GM12873 (cell line): ENCODE results near the gene TIGAR.

Experiments used
- CTCF ChIP-seq: IDR thresholded peaks from 2 replicates; pipeline ENCODE4 v1.5.1; 2012; ENCODE audit warnings: low read depth, mild to moderate bottlenecking, moderate library complexity, low read length, control low read depth; ENCODE audit not compliant: insufficient read depth; ENCODE audit errors: missing control alignments

TIGAR gene

DNA sequence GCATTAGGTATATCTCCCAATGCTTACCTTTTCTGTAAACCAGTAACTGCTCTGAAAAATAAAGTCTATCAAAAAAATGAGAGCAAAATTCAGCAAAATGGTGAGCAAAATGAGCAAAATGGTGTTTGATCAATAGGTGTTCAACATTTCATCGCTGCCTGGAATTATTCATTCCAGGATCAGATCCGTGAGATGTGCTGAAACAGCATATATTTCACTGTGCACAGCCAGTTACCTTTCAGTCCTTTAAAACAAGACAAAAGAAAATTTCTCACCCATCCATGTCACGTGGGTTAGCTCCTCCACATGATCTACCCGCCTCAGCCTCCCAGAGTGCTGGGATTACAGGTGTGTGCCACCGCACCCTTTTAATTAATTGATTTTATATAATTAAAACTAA, 66.6 kb downstream of the TIGAR start:
- no peak for TF ChIP-seq CTCF

DNA sequence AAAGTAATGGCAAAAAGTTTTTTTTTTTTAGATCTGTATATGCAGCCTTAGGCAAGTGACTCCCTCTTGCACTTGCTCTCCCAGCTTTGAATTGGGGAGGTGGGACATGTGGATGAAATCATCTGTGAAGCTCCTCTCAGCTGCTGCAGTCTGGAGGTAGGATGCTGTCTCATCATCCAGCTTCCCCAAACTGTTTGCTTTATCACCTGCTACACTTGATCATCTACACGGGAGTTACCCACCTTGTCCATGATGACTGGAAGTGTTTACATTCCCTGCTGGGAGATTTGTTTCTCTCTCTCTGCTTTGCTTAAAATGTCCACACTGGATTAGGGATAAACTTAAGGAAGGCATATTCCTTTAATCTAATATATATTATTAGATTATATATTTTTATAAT, 67.0 kb downstream of the TIGAR start:
- TF ChIP-seq CTCF = no peak

GRCh38 chr12:4388662-4389061, 67.6 kb downstream of the TIGAR start:
- TF ChIP-seq CTCF = no peak

DNA sequence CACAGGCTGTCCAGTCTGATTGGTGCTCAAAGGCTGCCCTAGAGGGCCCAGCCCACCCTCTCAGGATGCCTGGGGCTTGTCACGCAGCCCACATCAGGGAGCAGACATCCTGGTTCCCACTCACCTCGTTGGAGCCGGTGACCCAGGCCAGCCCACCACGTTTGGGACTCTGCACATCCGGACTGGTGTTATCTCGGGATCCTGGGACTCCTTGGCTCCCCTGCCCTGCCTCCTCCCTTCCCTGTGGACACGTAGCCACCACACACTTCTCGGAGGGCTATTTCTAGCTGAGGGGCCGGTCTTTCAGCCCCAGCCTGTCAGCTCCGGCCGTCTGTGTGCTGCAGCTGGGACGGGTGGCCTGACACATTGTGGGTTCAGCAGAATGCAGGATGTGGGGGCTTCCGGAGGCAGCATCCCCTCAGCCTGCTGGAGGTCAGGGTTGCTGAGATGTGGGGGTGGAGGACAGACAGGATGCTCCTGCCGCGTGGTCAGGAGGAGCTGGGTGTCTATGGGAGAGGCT, 71.3 kb downstream of the TIGAR start:
- no peak for TF ChIP-seq CTCF

GRCh38 chr12:4393211-4393610, 72.2 kb downstream of the TIGAR start:
- no peak for TF ChIP-seq CTCF

DNA sequence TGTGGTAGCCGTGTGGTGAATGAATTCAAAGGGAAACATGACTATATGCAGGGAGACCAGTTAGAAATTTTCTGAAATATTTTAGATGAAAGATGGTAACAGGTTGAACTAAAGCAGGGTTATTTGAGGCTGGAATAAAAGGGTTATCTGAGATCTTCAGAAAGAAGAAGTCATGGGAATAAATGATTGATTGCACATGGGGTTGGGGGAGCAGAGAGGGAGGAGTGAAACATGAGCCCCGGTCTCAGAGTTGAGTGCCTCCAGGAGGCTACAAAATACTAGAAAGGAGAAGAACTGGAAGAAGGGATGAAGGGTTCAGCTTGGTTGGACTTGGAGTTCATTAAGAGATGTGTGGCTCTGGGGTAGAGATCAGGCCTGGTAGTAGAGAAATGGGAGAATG, 74.8 kb downstream of the TIGAR start:
- TF ChIP-seq CTCF = no peak

DNA sequence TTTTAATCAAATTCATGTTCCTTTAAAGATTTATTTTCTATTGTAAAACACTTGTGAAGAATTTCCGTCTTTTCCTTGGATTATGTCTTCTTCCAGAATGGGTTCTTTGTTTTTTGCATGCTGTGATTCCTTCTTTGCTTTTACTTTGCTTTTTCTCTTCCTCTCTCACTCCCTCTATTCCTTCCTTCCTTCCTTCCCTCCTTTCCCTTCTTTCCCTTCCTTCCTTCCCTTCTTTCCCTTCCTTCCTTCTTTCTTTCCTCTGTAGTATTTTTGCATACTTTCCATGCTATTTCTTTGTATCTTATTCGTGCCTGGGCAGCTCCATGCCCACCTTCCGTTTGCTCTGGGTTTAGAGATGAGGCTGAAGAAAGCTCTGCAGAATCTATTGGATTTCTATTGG, 80.1 kb downstream of the TIGAR start:
- TF ChIP-seq CTCF = no peak
